ENCODE data around the gene OR2M5.

OR2M5 gene, protein sequence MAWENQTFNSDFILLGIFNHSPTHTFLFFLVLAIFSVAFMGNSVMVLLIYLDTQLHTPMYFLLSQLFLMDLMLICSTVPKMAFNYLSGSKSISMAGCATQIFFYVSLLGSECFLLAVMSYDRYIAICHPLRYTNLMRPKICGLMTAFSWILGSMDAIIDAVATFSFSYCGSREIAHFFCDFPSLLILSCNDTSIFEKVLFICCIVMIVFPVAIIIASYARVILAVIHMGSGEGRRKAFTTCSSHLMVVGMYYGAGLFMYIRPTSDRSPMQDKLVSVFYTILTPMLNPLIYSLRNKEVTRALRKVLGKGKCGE

GRCh38 chr1:248144513-248145198 is at the start of gene OR2M5:
Gene OR2M5 (plus strand): TSS chr1:248145148. CDS start chr1:248145148, 0 bp downstream.
- DNase-seq (ENCODE audit: low read depth, low spot score): no peak

- DNase-seq (ENCODE audit: low read depth, low spot score): no peak
Observed at GRCh38 chr1:248098529-248098928, 46.4 kb upstream of the OR2M5 start.

DNA sequence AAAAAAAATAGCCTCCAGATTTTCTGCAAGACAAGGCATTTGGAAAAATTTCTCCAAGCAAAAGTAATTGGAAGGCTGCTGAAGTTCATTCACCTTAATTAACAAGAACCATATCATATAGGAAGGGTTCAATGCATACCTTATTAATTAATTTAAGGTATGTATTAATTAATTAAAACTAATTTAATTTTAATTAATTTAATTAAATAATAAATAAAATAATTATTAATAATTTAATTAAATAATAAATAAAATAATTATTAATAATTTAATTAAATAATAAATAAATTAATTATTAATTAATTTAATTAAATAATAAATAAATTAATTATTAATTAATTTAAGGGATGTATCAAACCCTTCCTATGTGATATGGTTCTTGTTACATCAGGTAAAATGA is 42.1 kb upstream of the OR2M5 start:
- DNase-seq (ENCODE audit: low read depth, low spot score): no peak

- no peak for DNase-seq (ENCODE audit: low read depth, low spot score)
Observed at GRCh38 chr1:248111157-248111556, 33.8 kb upstream of the OR2M5 start.

DNA sequence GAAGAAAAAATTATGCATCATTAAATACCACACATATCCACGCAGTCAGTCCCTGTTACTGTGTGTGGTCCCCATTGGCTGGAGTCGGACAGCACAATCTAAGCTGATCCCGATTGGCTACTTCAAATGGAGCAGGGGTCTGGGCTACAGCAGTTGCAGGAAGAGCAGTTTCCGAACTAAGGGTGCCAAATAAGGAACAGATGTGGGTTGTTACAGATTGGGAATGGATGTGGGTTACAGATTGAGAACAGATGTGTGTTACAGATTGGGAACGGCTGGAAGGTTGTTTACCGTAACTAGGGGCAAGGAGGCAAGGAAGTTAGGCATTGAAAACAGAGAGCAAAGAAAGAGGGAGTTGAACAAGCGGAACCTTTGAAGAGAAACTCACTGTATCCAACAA is 30.1 kb upstream of the OR2M5 start:
- DNase-seq (ENCODE audit: low read depth, low spot score): no peak

DNA sequence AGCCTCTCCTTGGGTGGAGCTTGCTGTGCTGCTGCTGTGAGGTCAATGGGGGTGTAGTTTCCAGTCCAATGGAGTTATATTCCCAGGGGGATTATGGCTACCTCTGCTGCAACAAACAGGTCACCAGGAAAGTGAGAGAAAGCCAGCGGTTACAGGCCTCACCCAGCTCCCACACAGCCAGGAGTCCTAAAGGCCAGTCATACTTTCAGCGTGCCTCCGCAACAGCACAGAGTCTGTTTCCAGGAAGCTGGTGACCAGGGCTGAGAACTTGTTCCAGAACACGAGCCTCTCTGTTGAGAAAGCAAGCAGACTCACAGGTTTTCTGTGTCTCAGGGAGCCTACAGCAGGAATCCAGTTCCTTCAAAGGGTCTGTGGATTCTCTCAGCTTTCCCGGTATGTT is 17.3 kb upstream of the OR2M5 start:
- no peak for DNase-seq (ENCODE audit: low read depth, low spot score)

DNA sequence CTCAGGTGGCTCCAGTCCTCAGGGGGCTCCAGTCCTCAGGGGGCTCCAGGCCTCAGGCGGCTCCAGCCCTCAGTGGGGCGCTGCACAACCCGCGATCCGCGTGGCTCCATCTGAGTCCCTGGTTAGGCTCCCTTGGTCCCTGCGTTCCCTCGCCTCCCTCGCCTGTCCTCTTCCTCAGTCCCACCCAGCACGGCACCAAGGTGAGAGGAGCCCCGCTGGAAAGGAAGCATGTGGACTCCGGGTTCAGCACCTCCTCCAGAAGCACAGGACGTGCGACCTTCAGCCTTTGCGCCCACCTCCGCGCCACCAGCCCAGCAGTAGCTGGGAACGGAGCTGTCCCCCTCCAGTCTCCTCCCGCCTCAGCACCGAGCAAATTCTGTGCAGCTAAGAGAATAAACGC is 8.1 kb upstream of the OR2M5 start:
- DNase-seq (ENCODE audit: low read depth, low spot score): no peak

DNA sequence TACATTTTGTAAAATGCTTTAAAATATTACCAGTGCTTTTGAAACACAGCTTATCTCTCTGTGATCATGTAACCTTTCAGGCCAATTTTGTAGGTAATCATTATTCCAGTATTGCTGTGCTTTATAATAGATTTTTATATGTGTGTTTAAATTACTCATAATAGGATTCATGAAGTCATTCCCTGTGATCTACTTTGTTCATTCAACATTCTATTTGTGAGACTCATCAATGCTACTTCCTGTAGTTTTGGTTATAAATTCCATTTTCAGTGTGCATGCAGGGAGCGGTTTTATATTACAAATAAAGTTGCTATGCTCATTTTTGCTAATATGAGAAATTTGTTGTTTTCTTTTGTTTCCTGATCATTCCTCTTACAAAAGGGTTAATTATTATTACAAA is 4.1 kb upstream of the OR2M5 start:
- DNase-seq (ENCODE audit: low read depth, low spot score): no peak

GRCh38 chr1:248143311-248143710 is 1.6 kb upstream of the OR2M5 start:
- no peak for DNase-seq (ENCODE audit: low read depth, low spot score)

GRCh38 chr1:248152056-248152827 is 7.3 kb downstream of the OR2M5 start:
- no peak for DNase-seq (ENCODE audit: low read depth, low spot score)

DNA sequence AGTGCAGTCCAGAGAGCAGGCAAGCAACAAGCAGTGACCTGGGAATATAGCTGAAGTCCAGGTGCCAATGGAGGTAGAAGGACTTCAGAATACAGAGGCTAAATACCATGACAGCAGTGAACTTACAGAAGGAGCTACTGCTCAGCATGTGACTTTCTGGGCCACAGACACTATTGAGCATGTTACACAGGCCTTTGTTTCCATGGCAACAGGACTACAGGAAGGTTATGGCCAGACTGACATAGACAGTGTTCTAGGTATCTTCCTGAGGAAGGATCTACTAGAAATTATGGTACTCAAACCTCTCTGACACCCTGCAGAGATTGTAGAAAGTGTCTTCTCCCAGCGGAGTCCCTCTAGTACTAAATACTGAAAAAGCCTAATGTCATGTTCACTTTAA is 11.0 kb downstream of the OR2M5 start:
- DNase-seq (ENCODE audit: low read depth, low spot score): no peak

DNA sequence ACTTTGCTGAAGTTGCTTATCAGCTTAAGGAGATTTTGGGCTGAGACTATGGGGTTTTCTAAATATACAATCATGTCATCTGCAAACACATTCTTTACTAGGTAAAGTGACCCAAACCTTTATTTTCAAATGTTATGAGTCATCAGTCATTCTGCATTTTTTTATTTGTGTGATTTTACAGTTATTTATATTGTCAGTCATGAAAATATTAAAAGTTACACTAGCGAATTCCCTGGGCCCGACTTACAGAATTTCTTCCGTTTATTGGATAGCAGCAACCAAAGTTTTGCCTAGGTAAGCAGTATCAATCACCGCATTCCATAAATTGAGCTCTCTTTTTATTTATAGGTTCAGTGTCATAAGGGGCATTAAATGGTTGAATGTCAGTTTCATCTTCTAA is 13.8 kb downstream of the OR2M5 start:
- DNase-seq (ENCODE audit: low read depth, low spot score): no peak

GRCh38 chr1:248164031-248164430 is 19.1 kb downstream of the OR2M5 start:
- DNase-seq (ENCODE audit: low read depth, low spot score): no peak

GRCh38 chr1:248165186-248165585 is 20.2 kb downstream of the OR2M5 start:
- no peak for DNase-seq (ENCODE audit: low read depth, low spot score)

DNA sequence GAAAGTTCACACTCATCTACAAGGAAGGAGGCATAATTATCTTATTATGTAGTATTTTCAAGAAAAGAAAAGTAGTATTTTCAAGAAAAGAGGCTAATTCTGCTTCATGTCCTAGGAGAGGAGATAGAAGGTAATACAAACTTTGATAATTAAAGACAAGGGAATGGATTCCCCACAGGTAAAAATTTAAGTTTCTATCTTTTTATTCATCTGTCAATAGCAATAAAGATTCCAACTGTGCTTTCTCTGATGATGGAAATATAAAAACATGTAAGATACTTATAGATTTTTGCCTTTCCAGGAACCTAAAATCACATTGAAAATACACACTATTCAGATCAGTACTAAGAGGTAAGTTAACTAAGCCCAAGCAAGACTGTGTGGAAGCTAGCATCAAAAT is 29.6 kb downstream of the OR2M5 start, which contains the start of gene OR2M2:
OR2M2 (plus strand) TSS at position 301 of the 400 bp plus-strand sequence. CDS start 5,165 bp downstream, outside the sequence.
- DNase-seq (ENCODE audit: low read depth, low spot score): no peak

DNA sequence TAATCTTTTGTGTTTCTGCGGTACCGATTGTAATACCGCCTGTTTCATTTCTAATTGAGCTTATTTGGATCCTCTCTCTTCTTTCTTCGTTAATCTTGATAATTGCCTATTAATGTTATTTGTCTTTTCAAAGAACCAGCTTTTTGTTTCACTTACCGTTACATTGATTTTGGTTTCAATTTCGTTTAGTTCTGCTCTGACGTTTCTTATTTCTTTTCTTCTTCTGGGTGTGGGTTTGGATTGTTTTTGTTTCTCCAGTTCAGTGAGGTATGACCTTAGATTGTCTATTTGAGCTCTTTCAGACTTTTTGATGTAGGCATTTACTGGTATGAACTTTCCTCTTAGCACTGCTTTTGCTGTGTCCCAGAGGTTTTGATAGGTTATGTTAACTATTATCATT is 39.0 kb downstream of the OR2M5 start:
- DNase-seq (ENCODE audit: low read depth, low spot score): no peak

- DNase-seq (ENCODE audit: low read depth, low spot score): no peak
Observed at GRCh38 chr1:248187363-248187762, 42.4 kb downstream of the OR2M5 start.

GRCh38 chr1:248189026-248189425 is 44.1 kb downstream of the OR2M5 start:
- no peak for DNase-seq (ENCODE audit: low read depth, low spot score)

- DNase-seq (ENCODE audit: low read depth, low spot score): no peak
Observed at GRCh38 chr1:248194117-248194516, 49.2 kb downstream of the OR2M5 start.
